Kidney (tissue), 14 donors: ENCODE results near the gene MYL7. TPM values are rescaled to one million over a fixed set of nuclear protein-coding genes. Genes with fewer than 3 reads are reported as not detected.

Experiments
- DNase-seq, 5 donors: peaks; one replicate each; pipeline ENCODE4 v3.0.0-alpha.2; 2013 to 2020
- FAIRE-seq: peaks from 2 replicates; lab custom pipeline; 2012; peaks lifted over from hg19 to GRCh38; lab: Jason Lieb, UNC
- H3K27ac ChIP-seq, 2 donors: one replicate each; pipeline ENCODE4 v1.7.0; 2013; ENCODE audit warnings: low read depth in 2 of 2, low read length in 2 of 2, inconsistent platforms in 1 of 2
- H3K27me3 ChIP-seq: one replicate; pipeline ENCODE4 v1.7.1; 2013; ENCODE audit warnings: low read length, inconsistent platforms; ENCODE audit not compliant: control insufficient read depth, insufficient read depth
- H3K36me3 ChIP-seq, 3 donors: one replicate each; pipeline versions ENCODE4 v1.7.0 to v1.7.1; 2013; ENCODE audit warnings: low read length in 3 of 3, control low read depth in 1 of 3, inconsistent platforms in 1 of 3; ENCODE audit not compliant: insufficient read depth in 3 of 3, control insufficient read depth in 2 of 3
- H3K4me1 ChIP-seq, 3 donors: one replicate each; pipeline versions ENCODE4 v1.7.0 to v1.7.1; 2013; ENCODE audit warnings: low read length in 3 of 3, inconsistent platforms in 1 of 3, low read depth in 1 of 3; ENCODE audit not compliant: control insufficient read depth in 2 of 3, insufficient read depth in 2 of 3
- H3K4me3 ChIP-seq, 3 donors: one replicate each; pipeline versions ENCODE4 v1.7.0 to v1.8.1; 2013; ENCODE audit warnings: low read length in 3 of 3, control low read depth in 1 of 3, inconsistent platforms in 1 of 3
- H3K9ac ChIP-seq, 3 donors: one replicate each; pipeline versions ENCODE4 v1.7.0 to v1.7.1; 2013; ENCODE audit warnings: low read length in 3 of 3, control low read depth in 1 of 3, inconsistent platforms in 1 of 3
- H3K9me3 ChIP-seq, 3 donors: one replicate each; pipeline versions ENCODE4 v1.7.0 to v1.7.1; 2013; ENCODE audit warnings: low read length in 3 of 3, control low read depth in 1 of 3, inconsistent platforms in 1 of 3; ENCODE audit not compliant: control insufficient read depth in 2 of 3, insufficient read depth in 1 of 3
- intact Hi-C: fragments of 100-400 bp; cut with DNase I; formaldehyde crosslinking; loops from one replicate; pipeline ENCODE4 v1.11.1; 2022
- polyA plus RNA-seq: library from polyadenylated mRNA; stranded (reverse); fragments of 350-450 nt; fragmentation: Illumina TruSeq; extraction: RNeasy Lipid Tissue Mini Kit (QIAGEN cat#74804); gene quantifications from one replicate; pipeline ENCODE4 v1.2.3, GENCODE V29; 2014; ENCODE audit warnings: low read depth, low replicate concordance; ENCODE audit not compliant: insufficient read depth
- total RNA-seq: library from RNA; stranded (reverse); fragmentation: NEBNext Ultra II Directional; extraction: Animal tissue kit (Norgen Biotek cat#: 25700); gene quantifications from one replicate; pipeline ENCODE4 v1.2.1, GENCODE V29; 2021
- TF ChIP-seq, protein P1 (sequence below): IDR thresholded peaks from 3 replicates; pipeline ENCODE4 v1.5.1; 2012; ENCODE audit warnings: mild to moderate bottlenecking, moderate library complexity, borderline replicate concordance; ENCODE audit not compliant: insufficient read depth; ENCODE audit errors: extremely low read depth
- donor health status: control.
- donor health status: control.
- donor health status: control.
- donor health status: control.
- donor health status: control.
- donor health status: DM: yes; HTN: yes; CAD: no.
- donor health status: Normal renal cell carcinoma (clear cell type).

The MYL7 gene
- total and polyA plus RNA-seq, 2 donors from 2014 or later, result not detected

DNA sequence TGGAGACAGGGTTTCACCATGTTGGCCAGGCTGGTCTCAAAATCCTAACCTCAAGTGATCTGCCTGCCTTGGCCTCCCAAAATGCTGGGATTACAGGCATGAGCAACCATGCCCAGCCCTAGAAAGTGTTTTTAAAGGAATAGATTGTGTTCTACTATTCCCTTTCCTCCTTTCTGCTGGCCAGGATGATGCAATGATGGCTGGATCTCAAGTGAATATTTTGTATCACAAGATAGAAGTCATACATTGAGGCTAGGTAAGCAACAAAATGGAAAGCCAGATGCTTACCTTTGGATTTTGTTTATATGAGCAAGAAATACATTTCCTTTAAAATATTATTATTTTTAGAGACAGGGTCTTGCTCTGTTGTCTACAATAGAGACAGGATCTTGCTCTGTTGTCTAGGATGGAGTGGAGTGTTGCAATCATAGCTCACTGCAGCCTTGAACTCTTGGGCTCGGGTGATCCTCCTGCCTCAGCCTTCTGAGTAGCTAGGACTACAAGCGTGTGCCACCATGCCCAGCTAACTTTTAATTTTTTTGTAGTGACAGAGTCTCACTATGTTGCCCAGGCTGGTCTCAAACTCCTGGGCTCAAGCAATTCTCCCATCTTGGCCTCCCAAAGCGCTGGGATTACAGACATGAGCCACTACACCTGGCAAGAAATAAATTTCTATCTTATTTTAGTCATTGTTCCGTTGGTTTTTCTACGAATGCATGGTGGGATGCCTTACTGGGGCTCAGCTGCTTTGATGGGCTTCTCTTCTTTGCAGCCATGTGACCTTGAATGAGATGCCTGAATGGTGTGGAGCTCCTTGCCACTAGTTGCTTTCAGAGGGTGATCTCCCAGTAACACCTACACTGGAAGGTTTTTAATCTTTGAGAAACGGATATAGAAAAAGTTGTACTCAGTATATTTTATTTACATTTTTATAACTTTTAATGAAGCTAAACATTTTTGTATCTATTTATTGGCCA, 42.8 kb downstream of the MYL7 start:
- Histone ChIP-seq H3K9ac (no peak overlapping the region), H3K27ac (no peak overlapping the region), H3K4me3 (no peak overlapping the region), H3K9me3 (no peaks in the 10 kb centered on the region), H3K36me3 (no peaks in the 10 kb centered on the region), H3K4me1 (peaks cover 0 to 5% (median 5%) of the 10 kb centered on the region in 3 donors), H3K27me3 (no peaks in the 10 kb centered on the region)
- DNase-seq (no peak), FAIRE-seq (no peak)
- intact Hi-C loops, result no loop called here
- TF ChIP-seq, protein P1, sequence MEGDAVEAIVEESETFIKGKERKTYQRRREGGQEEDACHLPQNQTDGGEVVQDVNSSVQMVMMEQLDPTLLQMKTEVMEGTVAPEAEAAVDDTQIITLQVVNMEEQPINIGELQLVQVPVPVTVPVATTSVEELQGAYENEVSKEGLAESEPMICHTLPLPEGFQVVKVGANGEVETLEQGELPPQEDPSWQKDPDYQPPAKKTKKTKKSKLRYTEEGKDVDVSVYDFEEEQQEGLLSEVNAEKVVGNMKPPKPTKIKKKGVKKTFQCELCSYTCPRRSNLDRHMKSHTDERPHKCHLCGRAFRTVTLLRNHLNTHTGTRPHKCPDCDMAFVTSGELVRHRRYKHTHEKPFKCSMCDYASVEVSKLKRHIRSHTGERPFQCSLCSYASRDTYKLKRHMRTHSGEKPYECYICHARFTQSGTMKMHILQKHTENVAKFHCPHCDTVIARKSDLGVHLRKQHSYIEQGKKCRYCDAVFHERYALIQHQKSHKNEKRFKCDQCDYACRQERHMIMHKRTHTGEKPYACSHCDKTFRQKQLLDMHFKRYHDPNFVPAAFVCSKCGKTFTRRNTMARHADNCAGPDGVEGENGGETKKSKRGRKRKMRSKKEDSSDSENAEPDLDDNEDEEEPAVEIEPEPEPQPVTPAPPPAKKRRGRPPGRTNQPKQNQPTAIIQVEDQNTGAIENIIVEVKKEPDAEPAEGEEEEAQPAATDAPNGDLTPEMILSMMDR, result no peak

DNA sequence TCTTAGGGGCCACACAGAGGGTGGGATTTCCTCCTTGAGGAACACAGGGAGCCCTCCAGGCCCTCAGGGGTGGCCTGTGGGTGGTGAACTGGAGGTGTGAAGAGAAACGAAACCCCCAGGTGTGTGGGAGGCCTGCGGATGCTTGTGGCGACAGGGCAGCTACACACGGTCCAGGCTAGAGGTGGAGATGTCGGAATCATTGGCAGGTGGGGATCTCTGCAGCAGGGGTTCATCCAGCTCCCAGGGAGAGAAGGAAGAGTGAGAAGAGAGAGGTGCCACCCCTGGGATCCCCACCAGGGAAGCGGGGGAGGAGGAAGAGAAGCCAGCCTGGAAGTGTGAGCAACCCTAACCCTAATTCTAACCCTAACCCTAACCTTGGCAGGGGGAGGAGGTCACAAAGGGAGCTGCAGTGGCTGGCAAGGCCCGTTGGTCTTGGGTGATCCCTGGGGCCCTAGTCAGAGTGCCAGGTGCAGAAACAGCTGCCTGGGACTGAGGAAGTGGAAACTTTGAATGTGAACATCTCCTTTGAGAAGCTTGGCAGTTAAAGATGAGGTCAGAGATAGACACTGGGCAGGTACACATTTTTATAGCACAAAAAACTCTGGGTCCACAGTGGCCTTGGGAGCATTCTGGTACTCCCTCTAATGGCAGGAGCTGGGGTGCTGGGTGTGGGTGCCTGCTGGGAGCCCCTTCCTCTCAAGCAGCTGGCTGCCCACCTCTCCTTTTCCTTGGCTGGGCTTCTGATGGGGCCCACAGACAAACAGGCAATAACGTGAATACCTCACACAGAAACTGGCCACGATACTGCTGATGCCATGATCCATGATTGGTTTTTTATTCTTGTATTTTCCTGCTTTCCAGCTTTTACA, 43.8 kb downstream of the MYL7 start:
- Histone ChIP-seq H3K4me3 (no peak overlapping the region), H3K4me1 (no peaks in the 10 kb centered on the region), H3K9me3 (no peaks in the 10 kb centered on the region), H3K27me3 (no peaks in the 10 kb centered on the region), H3K27ac (no peak overlapping the region), H3K36me3 (no peaks in the 10 kb centered on the region), H3K9ac (no peak overlapping the region)
- TF ChIP-seq, protein P1, result no peak
- intact Hi-C loops, result no loop called here
- FAIRE-seq (no peak), DNase-seq (peak in 1 of 5 donors; percentile 35)

DNA sequence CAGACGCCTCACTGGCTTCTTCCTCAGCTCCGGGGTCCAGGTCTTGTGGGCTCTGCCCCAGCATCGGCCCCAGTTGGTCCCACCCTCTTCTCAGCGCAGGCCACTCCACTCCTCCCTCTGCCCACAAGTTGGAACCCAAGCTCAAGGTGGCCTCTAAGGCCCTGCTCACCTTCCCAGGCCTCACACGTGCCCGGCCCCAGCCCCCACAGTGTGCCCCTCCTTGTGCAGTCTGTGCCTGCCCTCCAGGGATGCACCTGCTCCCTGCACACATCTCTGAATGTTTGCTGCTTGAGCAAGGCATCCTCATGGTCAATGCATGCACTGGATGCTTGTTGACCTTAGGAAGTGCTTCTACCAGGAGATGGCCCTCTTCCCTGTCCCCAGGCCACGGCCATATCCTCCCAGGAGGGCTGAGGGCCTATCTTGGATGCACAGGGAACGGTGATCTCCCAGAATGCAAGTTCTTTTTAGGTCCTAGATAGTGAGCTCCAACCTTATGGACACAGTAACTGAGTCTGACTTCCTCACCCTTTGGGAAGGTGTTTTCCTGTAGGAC, 44.7 kb downstream of the MYL7 start:
- no peaks in the 10 kb centered on the region for H3K36me3 ChIP-seq
- no peaks in the 10 kb centered on the region for H3K27me3 ChIP-seq
- TF ChIP-seq, protein P1, result no peak
- FAIRE-seq (no peak), DNase-seq (no peak)
- H3K9ac ChIP-seq, result no peak overlapping the region
- H3K9me3 ChIP-seq, result no peaks in the 10 kb centered on the region
- no peak overlapping the region for H3K4me3 ChIP-seq
- no peaks in the 10 kb centered on the region for H3K4me1 ChIP-seq
- no peak overlapping the region for H3K27ac ChIP-seq
- intact Hi-C loops, result no loop called here
